Measurements from ENCODE around the gene BRD4.

Gene BRD4

DNA sequence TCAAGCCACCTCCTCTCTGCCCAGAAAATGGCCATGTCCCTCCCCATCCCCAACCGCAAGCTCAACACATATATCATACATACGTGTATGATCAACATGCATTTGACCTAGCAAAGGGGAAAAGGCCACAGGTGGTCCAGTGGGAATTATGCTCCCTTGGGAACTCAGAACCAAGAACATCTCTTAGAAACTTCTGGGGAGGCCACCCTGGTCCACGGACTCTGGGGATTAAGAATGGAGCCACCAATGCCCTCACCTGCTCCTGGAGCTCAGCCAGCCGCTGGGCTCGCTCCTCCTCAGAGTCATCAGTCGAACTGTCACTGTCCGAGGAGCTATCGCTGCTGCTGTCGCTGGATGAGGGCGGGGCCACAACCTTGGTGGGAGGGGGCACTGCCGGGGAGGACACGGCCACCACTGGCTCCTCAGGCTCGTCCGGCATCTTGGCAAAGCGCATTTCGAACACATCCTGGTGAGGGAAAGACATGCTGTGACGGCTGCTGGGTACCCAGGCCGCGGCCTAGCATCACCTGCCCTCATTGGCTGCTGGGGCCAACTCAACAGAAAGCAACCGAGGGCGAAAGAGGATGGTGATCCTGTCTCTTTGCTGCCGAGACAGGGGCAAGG lies 75.5 kb downstream of the BRD4 start:
- no peak for DNase-seq (ENCODE audit: low read depth)
- no peak overlapping the region for H3K4me3 ChIP-seq (ENCODE audit: low read length)
- TF ChIP-seq, protein P1, sequence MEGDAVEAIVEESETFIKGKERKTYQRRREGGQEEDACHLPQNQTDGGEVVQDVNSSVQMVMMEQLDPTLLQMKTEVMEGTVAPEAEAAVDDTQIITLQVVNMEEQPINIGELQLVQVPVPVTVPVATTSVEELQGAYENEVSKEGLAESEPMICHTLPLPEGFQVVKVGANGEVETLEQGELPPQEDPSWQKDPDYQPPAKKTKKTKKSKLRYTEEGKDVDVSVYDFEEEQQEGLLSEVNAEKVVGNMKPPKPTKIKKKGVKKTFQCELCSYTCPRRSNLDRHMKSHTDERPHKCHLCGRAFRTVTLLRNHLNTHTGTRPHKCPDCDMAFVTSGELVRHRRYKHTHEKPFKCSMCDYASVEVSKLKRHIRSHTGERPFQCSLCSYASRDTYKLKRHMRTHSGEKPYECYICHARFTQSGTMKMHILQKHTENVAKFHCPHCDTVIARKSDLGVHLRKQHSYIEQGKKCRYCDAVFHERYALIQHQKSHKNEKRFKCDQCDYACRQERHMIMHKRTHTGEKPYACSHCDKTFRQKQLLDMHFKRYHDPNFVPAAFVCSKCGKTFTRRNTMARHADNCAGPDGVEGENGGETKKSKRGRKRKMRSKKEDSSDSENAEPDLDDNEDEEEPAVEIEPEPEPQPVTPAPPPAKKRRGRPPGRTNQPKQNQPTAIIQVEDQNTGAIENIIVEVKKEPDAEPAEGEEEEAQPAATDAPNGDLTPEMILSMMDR (conservative IDR thresholded peaks at IDR 0.05; ENCODE audit: low read depth, low read length), result no peak

DNA sequence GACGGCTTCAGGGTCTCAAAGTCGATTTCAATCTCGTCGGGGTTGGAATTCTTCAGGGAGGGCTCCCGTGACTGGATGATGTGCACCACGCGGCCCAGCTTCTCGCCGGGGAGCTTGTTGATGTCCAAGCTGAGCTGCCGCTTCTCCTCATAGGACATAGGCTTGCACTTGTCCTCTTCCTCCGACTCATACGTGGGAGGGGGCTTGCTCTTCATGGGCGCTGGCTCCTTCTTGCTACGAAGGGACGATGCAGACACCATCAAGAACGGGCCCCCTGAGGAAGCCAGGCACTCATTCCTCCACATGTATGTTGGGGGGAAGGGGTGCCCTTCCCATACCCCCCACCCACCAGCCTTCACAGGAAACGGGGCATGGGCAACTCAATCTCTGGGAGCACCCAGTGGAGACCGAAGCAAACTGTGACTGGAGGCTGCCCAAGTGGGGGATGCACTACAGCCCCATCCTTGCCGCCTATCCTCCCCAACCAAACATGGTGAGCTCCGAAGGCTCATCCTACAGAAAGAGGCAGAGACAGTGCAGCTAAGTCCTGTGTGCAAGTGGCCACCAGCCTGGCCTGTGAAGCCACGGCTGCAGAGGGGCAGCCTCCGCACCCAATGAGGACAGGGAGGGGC lies 76.9 kb downstream of the BRD4 start:
- TF ChIP-seq, protein P1 (conservative IDR thresholded peaks at IDR 0.05; ENCODE audit: low read depth, low read length), result no peak
- DNase-seq (ENCODE audit: low read depth), result no peak

DNA sequence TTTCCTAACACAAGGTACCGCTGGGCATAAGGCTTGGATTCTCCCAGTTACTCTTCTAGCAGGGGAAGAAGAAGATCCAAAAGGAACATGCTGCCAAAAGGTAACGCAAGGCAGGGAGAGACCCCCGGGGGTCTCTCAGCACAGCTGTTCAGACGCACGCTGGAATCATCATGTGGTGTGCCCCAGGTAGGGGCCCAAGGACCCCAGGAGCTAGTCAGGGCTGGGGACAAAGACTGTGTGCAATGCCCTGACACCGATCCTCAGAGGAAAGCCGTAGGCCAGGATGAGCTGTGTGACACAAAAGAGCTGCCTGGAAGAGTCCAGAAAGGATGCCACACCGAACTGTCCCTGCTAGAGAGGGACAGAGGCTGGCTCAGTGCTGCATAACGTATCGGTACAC lies 77.8 kb downstream of the BRD4 start:
- no peak for DNase-seq (ENCODE audit: low read depth)
- TF ChIP-seq, protein P1 (conservative IDR thresholded peaks at IDR 0.05; ENCODE audit: low read depth, low read length), result no peak
- H3K4me3 ChIP-seq (ENCODE audit: low read length), result no peak overlapping the region

More for the DNA sequence above, 76.9 kb downstream of the BRD4 start:
- H3K4me3 ChIP-seq (ENCODE audit: low read length), result no peak overlapping the region

DNA sequence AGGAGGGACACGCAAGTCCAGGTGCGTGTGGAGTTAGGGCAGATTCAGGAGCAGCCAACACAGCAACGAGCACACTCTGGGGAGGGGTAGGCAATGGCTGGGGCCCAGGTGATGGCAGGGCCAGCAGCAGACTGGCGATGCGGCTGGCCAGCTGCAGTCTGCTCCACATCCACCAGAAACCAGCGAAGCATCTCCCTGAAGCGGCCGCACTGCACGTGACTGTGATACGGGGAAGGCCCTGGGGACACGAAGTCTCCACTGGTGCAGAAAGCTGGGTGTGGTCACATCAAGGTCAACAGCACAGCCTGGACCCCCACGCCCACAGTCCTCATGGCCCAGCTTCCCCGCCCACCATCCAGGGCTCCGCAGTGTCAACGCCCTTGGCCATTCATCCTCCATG lies 78.8 kb downstream of the BRD4 start:
- DNase-seq (ENCODE audit: low read depth), result no peak
- TF ChIP-seq, protein P1 (conservative IDR thresholded peaks at IDR 0.05; ENCODE audit: low read depth, low read length), result no peak
- H3K4me3 ChIP-seq (ENCODE audit: low read length), result no peak overlapping the region

DNA sequence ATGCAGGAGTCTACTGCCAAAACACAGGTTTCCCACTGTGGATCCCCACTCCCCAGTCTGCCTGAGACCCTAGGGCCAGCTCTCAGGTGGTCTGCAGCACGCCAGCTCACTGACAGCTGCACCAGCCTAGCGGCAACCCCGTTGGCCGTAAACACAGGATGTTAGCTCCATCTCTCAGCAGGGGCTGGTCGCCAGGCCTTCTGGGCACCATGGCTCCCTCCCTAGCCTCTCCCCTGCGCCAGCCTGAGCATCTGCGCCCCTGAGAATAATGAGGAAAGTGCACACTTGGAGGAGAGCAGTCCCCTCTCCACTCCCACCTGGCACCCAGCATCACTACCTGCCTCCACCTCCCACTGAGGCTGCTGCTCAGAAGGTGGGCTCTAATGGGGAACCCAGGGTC lies 79.3 kb downstream of the BRD4 start:
- DNase-seq (ENCODE audit: low read depth), result no peak
- H3K4me3 ChIP-seq (ENCODE audit: low read length), result no peak overlapping the region
- TF ChIP-seq, protein P1 (conservative IDR thresholded peaks at IDR 0.05; ENCODE audit: low read depth, low read length), result no peak

DNA sequence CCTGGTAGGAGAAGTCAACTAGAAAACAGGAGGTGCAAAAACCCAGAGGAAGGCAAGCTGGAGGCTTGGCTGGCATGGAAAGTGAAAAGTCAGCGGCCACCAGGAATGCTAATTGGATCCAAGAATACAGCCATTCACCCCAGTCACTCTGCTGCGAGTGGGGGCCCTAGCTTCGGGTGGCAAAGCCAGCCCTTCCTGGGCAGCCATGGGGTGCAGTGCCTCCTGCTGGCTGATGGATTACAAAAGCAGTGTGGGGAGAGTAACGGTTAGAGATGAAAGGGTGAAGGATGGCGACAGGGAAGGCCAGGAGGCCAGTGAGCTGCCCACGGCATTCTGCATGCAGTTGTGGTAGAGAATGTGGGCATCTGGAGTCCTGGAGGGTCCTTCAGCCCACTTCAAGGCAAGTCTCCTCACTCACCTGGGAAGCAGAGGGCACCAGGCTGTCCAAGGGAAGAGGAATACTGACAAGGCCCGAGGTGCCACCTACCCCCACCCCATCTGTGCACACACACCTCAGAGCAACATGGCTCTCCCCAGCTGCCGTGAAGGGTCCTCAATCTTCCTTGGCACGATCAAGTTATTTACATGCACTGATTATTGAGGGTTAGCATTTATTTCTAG lies 79.8 kb downstream of the BRD4 start:
- H3K4me3 ChIP-seq (ENCODE audit: low read length), result no peak overlapping the region
- DNase-seq (ENCODE audit: low read depth), result no peak
- TF ChIP-seq, protein P1 (conservative IDR thresholded peaks at IDR 0.05; ENCODE audit: low read depth, low read length), result peak; percentile 66

All from retinal pigment epithelial cell (primary cell).